CD4-positive, alpha-beta T cell treated with Interleukin-21 for 1 hour (primary cell): ENCODE measurements around the gene PDGFC.

ENCODE experiments used
- DNase-seq: peaks from one replicate; pipeline ENCODE4 v3.0.0-alpha.2; 2020

The PDGFC gene

DNA sequence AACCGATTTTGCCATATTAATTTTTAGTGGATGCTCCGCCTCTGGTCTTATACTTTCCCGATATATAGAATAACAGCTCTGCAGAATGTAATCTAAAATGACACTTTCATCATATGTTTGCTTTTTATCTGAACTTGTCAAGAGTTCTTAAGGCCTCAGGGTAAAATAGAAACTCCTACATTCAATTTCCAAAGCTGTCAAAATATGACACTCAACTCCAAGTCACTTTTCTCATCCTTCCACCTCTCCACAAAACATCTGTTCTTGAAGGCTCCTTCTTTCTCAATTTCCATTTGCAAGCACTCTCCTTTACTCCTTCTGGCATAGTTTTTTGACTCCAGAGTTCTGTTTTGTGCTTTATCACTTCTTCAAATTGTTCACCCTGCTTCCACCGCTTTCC is 242.2 kb downstream of the PDGFC start:
- DNase-seq: no peak

DNA sequence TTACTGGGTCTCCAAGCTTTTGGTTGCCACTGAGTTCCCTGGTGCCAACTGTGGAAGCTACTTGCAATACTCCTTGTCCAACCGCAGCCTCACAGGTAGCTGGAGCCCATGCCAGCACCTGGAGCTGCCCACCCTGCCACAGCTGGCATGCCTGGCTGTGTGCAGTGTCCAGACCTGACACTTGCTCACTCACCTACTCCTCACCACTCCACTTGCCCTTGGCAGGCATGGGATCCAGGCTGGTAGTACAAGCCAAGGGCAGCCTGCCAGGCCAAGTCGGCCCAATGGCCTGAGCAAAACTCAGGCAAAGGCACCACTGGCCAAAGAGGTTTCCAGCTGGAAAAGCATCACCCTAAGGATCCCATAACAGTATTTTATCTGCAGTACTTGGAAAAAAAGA is 246.3 kb downstream of the PDGFC start:
- DNase-seq: no peak

DNA sequence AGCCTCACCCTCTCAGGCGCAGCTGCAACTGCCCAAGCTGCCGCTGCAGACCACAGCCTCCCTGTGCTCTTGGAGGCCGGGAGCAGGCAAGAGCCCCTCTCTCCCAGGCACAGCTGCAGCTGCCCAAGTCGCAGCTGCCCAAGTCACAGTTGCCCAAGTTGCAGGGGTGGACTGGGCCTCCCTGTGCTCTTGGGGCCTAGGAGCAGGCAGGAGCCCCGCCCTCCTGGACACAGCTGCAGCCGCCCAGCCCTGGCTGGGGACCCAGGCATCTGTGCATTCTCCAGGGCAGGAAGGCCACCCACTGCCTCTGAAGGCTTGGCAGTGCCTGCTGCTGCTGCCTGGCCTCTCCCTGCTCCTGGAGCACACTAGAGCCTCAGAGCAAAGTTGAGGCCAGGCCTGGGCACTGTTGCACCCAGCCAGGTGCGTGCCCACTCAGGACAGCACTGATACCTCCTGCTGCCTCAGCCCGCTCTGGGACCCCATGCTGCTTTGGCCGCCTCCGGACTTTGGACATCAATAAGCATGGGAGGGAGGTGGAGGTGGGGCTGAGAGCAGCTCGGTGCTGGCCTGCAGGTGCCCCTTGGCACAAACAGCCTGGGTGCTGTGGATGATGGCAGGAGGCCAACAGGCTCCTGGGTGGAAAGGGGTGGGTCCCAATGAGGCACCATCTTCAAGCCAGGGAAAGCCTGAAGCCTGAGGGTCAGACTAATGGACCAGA is 247.5 kb downstream of the PDGFC start:
- DNase-seq: no peak

DNA sequence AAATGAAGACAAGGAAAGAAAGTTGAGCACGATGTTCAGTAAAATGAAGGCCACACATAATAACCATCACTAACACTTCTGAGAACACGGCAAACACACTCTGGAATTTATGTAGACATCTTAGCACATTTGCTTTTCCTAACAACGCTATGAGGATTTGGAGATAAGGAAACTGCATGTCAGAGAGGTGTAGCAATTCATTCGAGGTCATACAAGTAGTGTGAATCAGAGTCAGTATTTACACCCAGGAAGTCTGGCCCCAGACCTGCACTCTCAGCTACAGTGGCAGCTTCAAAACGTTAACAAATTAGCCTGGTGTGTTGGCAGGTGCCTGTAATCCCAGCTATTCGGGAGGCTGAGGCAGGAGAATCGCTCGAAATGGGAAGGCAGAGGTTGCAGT is 253.4 kb downstream of the PDGFC start:
- DNase-seq: no peak

DNA sequence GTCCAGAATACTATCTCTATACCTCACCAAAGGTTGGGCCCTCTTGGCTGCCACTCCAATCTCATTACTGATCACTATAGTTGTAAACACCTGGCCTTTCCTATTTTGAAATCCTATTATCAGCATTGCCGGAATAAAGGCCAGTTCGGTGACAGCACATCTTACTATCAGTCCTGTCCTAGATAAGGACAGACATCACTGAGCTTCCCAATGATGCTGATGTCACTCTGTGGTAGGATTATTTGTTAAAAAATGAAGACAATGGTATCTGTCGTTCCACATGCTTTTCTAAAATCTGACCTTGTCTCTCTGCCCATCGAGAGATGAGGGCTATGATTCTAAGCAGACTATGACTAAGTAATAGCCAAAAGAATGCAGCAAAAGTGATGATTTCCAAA is 260.4 kb downstream of the PDGFC start:
- DNase-seq: no peak
